Fibroblast of pulmonary artery (primary cell): Measurements from ENCODE around the gene MAP3K13.

Experiments
- DNase-seq: peaks from one replicate; pipeline ENCODE4 v3.0.0-alpha.2; 2010; ENCODE audit warnings: low read depth
- H3K4me3 ChIP-seq: replicated peaks from 2 replicates; pipeline ENCODE4 v1.5.1; 2011; ENCODE audit warnings: low read depth, mild to moderate bottlenecking, control low read depth, low read length, moderate library complexity
- CTCF ChIP-seq: IDR thresholded peaks from 2 replicates; pipeline ENCODE4 v1.5.1; 2011; ENCODE audit warnings: mild to moderate bottlenecking, control low read depth, low read length, inconsistent platforms; ENCODE audit errors: missing control alignments

MAP3K13 gene

GRCh38 chr3:185422677-185423076, 59.7 kb downstream of the MAP3K13 start:
- H3K4me3 ChIP-seq: no peak overlapping the region
- no peak for TF ChIP-seq CTCF

GRCh38 chr3:185423178-185423577, 60.2 kb downstream of the MAP3K13 start:
- no peak overlapping the region for H3K4me3 ChIP-seq
- no peak for TF ChIP-seq CTCF
- DNase-seq: peak; percentile 16

More at GRCh38 chr3:185422677-185423076, 59.7 kb downstream of the MAP3K13 start:
- no peak for DNase-seq

GRCh38 chr3:185424435-185424834, 61.5 kb downstream of the MAP3K13 start:
- H3K4me3 ChIP-seq: no peak overlapping the region
- no peak for DNase-seq
- TF ChIP-seq CTCF: no peak

- H3K4me3 ChIP-seq: no peak overlapping the region
- no peak for TF ChIP-seq CTCF
- DNase-seq: no peak
Measured at GRCh38 chr3:185430375-185430774, 67.4 kb downstream of the MAP3K13 start.

GRCh38 chr3:185439745-185440466, 77.0 kb downstream of the MAP3K13 start:
- DNase-seq: no peak
- no peak for TF ChIP-seq CTCF

GRCh38 chr3:185442031-185442430, 79.1 kb downstream of the MAP3K13 start:
- H3K4me3 ChIP-seq: no peak overlapping the region
- DNase-seq: no peak
- no peak for TF ChIP-seq CTCF

More at GRCh38 chr3:185439745-185440466, 77.0 kb downstream of the MAP3K13 start:
- no peak overlapping the region for H3K4me3 ChIP-seq

GRCh38 chr3:185444329-185444728, 81.4 kb downstream of the MAP3K13 start:
- TF ChIP-seq CTCF: no peak
- DNase-seq: no peak
- no peak overlapping the region for H3K4me3 ChIP-seq
